DND-41 (cell line): Measurements from ENCODE around the gene REEP1.

Source experiments
- ATAC-seq: fragments of 200-7000 bp; cut with Tn5 transposase; 3 replicates; pipeline ENCODE4 v1.9.1; 2021; ENCODE audit warnings: low read depth; ENCODE audit not compliant: insufficient read depth
- DNase-seq: peaks from one replicate; pipeline ENCODE4 v3.0.0-alpha.2; 2020
- H2AFZ ChIP-seq: 2 replicates; pipeline ENCODE4 v1.6.0; 2012; ENCODE audit warnings: low read depth, low read length
- H3K27ac ChIP-seq: 2 replicates; pipeline ENCODE4 v1.5.1; 2012; ENCODE audit warnings: low read length, inconsistent platforms
- H3K27me3 ChIP-seq: fragments of 200-600 bp; sonication (generic); 2 replicates; pipeline ENCODE4 v1.6.0; 2012; ENCODE audit warnings: low read length, mild to moderate bottlenecking, inconsistent platforms; ENCODE audit not compliant: insufficient read depth, poor library complexity
- H3K36me3 ChIP-seq: 2 replicates; pipeline ENCODE4 v1.5.1; 2012; ENCODE audit warnings: low read length, inconsistent platforms; ENCODE audit not compliant: insufficient read depth
- H3K4me1 ChIP-seq: 2 replicates; pipeline ENCODE4 v1.5.1; 2012; ENCODE audit warnings: mild to moderate bottlenecking, low read length; ENCODE audit not compliant: insufficient read depth
- H3K4me2 ChIP-seq: 2 replicates; pipeline ENCODE4 v1.6.0; 2012; ENCODE audit warnings: mild to moderate bottlenecking, moderate library complexity, low read length, inconsistent platforms; ENCODE audit not compliant: insufficient read depth
- H3K4me3 ChIP-seq, 2 experiments: fragments of 200-600 bp in 1 of 2; shearing (Covaris generic) in 1 of 2; 2 replicates each; pipeline ENCODE4 v1.5.1; 2012 to 2016; ENCODE audit warnings: inconsistent platforms in 2 of 2, low read length in 2 of 2, mild to moderate bottlenecking in 2 of 2, low read depth in 1 of 2, moderate library complexity in 1 of 2
- H3K79me2 ChIP-seq: 2 replicates; pipeline ENCODE4 v1.6.0; 2012; ENCODE audit warnings: low read length, inconsistent platforms; ENCODE audit not compliant: insufficient read depth
- H3K9ac ChIP-seq: 2 replicates; pipeline ENCODE4 v1.6.0; 2012; ENCODE audit warnings: low read depth, mild to moderate bottlenecking, inconsistent platforms, low read length, moderate library complexity
- H3K9me3 ChIP-seq: 2 replicates; pipeline ENCODE4 v1.5.1; 2012; ENCODE audit warnings: low read length, moderate library complexity, mild to moderate bottlenecking, inconsistent platforms; ENCODE audit not compliant: insufficient read depth, severe bottlenecking
- H4K20me1 ChIP-seq: 2 replicates; pipeline ENCODE4 v1.6.0; 2012; ENCODE audit warnings: low read length; ENCODE audit not compliant: insufficient read depth
- CTCF ChIP-seq: IDR thresholded peaks from 2 replicates; pipeline ENCODE4 v1.5.1; 2012; ENCODE audit warnings: borderline replicate concordance, low read length, moderate library complexity, mild to moderate bottlenecking; ENCODE audit not compliant: poor library complexity, severe bottlenecking; ENCODE audit errors: extremely low read depth
- EZH2 ChIP-seq: IDR thresholded peaks from 3 replicates; pipeline ENCODE4 v1.6.1; 2012; ENCODE audit warnings: borderline replicate concordance, low read depth, mild to moderate bottlenecking, moderate library complexity, low read length, inconsistent platforms; ENCODE audit not compliant: severe bottlenecking

REEP1 gene

GRCh38 chr2:86342488-86342887 lies 5.1 kb upstream of the REEP1 start:
- ATAC-seq: no peak
- TF ChIP-seq EZH2 (no peak), CTCF (no peak)
- H3K36me3 ChIP-seq: no peaks in the 10 kb centered on the region

GRCh38 chr2:86341470-86341869 lies 4.0 kb upstream of the REEP1 start:
- ATAC-seq (no peak), DNase-seq (no peak)
- H3K9ac ChIP-seq: no peak overlapping the region
- H3K79me2 ChIP-seq: no peaks in the 10 kb centered on the region
- peaks cover 7% of the 10 kb centered on the region for H3K9me3 ChIP-seq
- no peaks in the 10 kb centered on the region for H3K4me1 ChIP-seq
- no peak overlapping the region for H3K27ac ChIP-seq
- no peak overlapping the region for H3K4me3 ChIP-seq
- H3K27me3 ChIP-seq: peaks cover 17% of the 10 kb centered on the region
- no peak for TF ChIP-seq CTCF
- TF ChIP-seq EZH2: no peak
- H2AFZ ChIP-seq: no peak overlapping the region
- no peaks in the 10 kb centered on the region for H3K36me3 ChIP-seq
- no peaks in the 10 kb centered on the region for H4K20me1 ChIP-seq
- H3K4me2 ChIP-seq: no peak overlapping the region

More at GRCh38 chr2:86342488-86342887, 5.1 kb upstream of the REEP1 start:
- H3K27ac ChIP-seq: no peak overlapping the region
- no peak overlapping the region for H2AFZ ChIP-seq
- H3K4me1 ChIP-seq: no peaks in the 10 kb centered on the region
- H3K9ac ChIP-seq: no peak overlapping the region
- DNase-seq: no peak
- no peak overlapping the region for H3K4me2 ChIP-seq
- H3K4me3 ChIP-seq: no peak overlapping the region
- H3K27me3 ChIP-seq: peaks cover 20% of the 10 kb centered on the region
- H4K20me1 ChIP-seq: no peaks in the 10 kb centered on the region
- H3K9me3 ChIP-seq: peaks cover 7% of the 10 kb centered on the region
- H3K79me2 ChIP-seq: no peaks in the 10 kb centered on the region

GRCh38 chr2:86338778-86339295 lies 1.4 kb upstream of the REEP1 start:
- DNase-seq: no peak
- Histone ChIP-seq H4K20me1 (no peaks in the 10 kb centered on the region), H3K9ac (no peak overlapping the region), H3K27ac (no peak overlapping the region), H3K36me3 (no peaks in the 10 kb centered on the region), H3K4me1 (no peaks in the 10 kb centered on the region), H3K79me2 (no peaks in the 10 kb centered on the region), H3K27me3 (peaks cover 12% of the 10 kb centered on the region), H3K4me3 (no peak overlapping the region), H2AFZ (no peak overlapping the region), H3K9me3 (peaks cover 7% of the 10 kb centered on the region), H3K4me2 (no peak overlapping the region)
- no peak for ATAC-seq
- TF ChIP-seq EZH2 (no peak), CTCF (no peak)

- Histone ChIP-seq H3K36me3 (no peaks in the 10 kb centered on the region), H3K4me1 (no peaks in the 10 kb centered on the region), H3K4me2 (no peak overlapping the region), H3K27ac (no peak overlapping the region), H4K20me1 (no peaks in the 10 kb centered on the region), H3K9me3 (peaks cover 7% of the 10 kb centered on the region), H2AFZ (no peak overlapping the region), H3K27me3 (peaks cover 12% of the 10 kb centered on the region), H3K9ac (no peak overlapping the region), H3K79me2 (no peaks in the 10 kb centered on the region), H3K4me3 (no peak overlapping the region)
- DNase-seq (no peak), ATAC-seq (no peak)
- no peak for TF ChIP-seq EZH2
- TF ChIP-seq CTCF: no peak
These were observed 667 bp downstream of the REEP1 start for GRCh38 chr2:86336675-86337243.
